ENCODE data around the gene TRIM17. TPM values are rescaled to one million over a fixed set of nuclear protein-coding genes. Genes with fewer than 3 reads are reported as not detected.

The TRIM17 gene
- total and polyA plus RNA-seq, 2 of the 13 experiments (the other 11 are each of a cell fraction or from before 2014, with no cell fraction given): 0.32 to 0.64 TPM

DNA sequence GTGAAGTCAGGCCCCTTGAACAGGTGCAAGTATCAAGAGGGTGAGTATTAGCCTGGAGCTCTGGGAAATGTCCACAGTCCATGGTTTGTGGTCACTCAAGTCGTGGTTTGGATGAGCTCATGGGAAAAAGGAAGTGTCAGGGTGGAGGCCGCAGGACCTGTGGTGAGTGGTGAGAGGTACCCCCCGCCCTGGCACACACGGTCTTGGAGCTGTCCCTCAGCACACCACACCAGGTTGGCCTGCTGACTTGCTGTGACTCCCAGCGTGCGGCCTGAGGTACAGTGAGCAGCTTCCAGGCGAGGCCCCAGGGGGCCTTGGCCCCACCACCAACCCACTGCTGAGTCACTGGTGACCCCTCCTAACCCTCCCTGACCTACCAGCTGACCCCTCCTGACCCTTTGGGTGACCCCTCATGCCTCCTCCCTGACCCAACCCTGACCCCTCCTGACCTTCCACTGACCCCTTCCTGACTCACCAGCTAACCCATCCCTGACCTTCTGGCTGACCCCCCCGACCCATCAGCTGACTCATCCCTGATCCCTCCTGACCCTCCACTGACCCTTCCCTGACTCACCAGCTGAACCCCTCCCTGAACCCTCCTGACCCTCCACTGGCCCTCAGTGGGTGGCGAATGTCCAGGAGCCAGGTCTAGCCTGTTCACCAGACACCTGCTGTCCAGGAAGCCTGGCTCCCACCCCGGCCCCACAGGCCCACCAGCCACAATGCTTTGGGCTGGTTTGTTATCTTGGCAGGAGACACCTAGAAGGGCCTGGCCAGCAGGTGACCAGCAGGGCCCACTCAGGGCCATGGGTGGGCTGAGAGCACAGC lies 35.7 kb upstream of the TRIM17 start (continued):
- TF ChIP-seq FOSL2 (CRISPR knock-in tag; IDR thresholded peaks at IDR 0.05): peak; percentile 88
- peak; percentile 90 for TF ChIP-seq ESRRA (CRISPR knock-in tag; IDR thresholded peaks at IDR 0.05; ENCODE audit: low read depth)
- TF ChIP-seq ZNF652 (CRISPR knock-in tag; IDR thresholded peaks at IDR 0.05; ENCODE audit: borderline replicate concordance, low read depth): no peak
- TF ChIP-seq, protein P1, sequence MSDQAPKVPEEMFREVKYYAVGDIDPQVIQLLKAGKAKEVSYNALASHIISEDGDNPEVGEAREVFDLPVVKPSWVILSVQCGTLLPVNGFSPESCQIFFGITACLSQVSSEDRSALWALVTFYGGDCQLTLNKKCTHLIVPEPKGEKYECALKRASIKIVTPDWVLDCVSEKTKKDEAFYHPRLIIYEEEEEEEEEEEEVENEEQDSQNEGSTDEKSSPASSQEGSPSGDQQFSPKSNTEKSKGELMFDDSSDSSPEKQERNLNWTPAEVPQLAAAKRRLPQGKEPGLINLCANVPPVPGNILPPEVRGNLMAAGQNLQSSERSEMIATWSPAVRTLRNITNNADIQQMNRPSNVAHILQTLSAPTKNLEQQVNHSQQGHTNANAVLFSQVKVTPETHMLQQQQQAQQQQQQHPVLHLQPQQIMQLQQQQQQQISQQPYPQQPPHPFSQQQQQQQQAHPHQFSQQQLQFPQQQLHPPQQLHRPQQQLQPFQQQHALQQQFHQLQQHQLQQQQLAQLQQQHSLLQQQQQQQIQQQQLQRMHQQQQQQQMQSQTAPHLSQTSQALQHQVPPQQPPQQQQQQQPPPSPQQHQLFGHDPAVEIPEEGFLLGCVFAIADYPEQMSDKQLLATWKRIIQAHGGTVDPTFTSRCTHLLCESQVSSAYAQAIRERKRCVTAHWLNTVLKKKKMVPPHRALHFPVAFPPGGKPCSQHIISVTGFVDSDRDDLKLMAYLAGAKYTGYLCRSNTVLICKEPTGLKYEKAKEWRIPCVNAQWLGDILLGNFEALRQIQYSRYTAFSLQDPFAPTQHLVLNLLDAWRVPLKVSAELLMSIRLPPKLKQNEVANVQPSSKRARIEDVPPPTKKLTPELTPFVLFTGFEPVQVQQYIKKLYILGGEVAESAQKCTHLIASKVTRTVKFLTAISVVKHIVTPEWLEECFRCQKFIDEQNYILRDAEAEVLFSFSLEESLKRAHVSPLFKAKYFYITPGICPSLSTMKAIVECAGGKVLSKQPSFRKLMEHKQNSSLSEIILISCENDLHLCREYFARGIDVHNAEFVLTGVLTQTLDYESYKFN (CRISPR knock-in tag; conservative IDR thresholded peaks at IDR 0.05): peak; percentile 26; the same call in 1 of the 2 replicates
- TF ChIP-seq NR2C2 (CRISPR knock-in tag; IDR thresholded peaks at IDR 0.05; ENCODE audit: borderline replicate concordance): peak; percentile 94
- 0 out of 2 replicates have a peak, but pooled peaks have one; percentile 34 for TF ChIP-seq SRY (CRISPR knock-in tag; IDR thresholded peaks at IDR 0.05)
- no peak for TF ChIP-seq SMARCE1 (IDR thresholded peaks at IDR 0.05; ENCODE audit: borderline replicate concordance)
- TF ChIP-seq SP4 (CRISPR knock-in tag; IDR thresholded peaks at IDR 0.05): 0 out of 2 replicates have a peak, but pooled peaks have one; percentile 19
- peak; percentile 94 for TF ChIP-seq NR2F6 (IDR thresholded peaks at IDR 0.05)
- TF ChIP-seq NR2F6 (CRISPR knock-in tag; IDR thresholded peaks at IDR 0.05): peak; percentile 80
- no peak for TF ChIP-seq KDM3A (CRISPR knock-in tag; IDR thresholded peaks at IDR 0.05; ENCODE audit: low read depth)
- TF ChIP-seq, protein P2, sequence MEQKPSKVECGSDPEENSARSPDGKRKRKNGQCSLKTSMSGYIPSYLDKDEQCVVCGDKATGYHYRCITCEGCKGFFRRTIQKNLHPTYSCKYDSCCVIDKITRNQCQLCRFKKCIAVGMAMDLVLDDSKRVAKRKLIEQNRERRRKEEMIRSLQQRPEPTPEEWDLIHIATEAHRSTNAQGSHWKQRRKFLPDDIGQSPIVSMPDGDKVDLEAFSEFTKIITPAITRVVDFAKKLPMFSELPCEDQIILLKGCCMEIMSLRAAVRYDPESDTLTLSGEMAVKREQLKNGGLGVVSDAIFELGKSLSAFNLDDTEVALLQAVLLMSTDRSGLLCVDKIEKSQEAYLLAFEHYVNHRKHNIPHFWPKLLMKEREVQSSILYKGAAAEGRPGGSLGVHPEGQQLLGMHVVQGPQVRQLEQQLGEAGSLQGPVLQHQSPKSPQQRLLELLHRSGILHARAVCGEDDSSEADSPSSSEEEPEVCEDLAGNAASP (CRISPR knock-in tag; IDR thresholded peaks at IDR 0.05; ENCODE audit: borderline replicate concordance): peak; percentile 49; the same call in 1 of the 2 replicates
- TF ChIP-seq, protein P3, sequence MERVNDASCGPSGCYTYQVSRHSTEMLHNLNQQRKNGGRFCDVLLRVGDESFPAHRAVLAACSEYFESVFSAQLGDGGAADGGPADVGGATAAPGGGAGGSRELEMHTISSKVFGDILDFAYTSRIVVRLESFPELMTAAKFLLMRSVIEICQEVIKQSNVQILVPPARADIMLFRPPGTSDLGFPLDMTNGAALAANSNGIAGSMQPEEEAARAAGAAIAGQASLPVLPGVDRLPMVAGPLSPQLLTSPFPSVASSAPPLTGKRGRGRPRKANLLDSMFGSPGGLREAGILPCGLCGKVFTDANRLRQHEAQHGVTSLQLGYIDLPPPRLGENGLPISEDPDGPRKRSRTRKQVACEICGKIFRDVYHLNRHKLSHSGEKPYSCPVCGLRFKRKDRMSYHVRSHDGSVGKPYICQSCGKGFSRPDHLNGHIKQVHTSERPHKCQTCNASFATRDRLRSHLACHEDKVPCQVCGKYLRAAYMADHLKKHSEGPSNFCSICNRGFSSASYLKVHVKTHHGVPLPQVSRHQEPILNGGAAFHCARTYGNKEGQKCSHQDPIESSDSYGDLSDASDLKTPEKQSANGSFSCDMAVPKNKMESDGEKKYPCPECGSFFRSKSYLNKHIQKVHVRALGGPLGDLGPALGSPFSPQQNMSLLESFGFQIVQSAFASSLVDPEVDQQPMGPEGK (CRISPR knock-in tag; IDR thresholded peaks at IDR 0.05): peak; percentile 46; the same call in 1 of the 2 replicates
- peak; percentile 93 for TF ChIP-seq SKI (IDR thresholded peaks at IDR 0.05; ENCODE audit: partially characterized antibody)
- TF ChIP-seq CENPX (CRISPR knock-in tag; IDR thresholded peaks at IDR 0.05): no peak
- TF ChIP-seq, protein P4, sequence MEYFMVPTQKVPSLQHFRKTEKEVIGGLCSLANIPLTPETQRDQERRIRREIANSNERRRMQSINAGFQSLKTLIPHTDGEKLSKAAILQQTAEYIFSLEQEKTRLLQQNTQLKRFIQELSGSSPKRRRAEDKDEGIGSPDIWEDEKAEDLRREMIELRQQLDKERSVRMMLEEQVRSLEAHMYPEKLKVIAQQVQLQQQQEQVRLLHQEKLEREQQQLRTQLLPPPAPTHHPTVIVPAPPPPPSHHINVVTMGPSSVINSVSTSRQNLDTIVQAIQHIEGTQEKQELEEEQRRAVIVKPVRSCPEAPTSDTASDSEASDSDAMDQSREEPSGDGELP (IDR thresholded peaks at IDR 0.05; ENCODE audit: borderline replicate concordance, low read depth): peak; percentile 40; the same call in 1 of the 2 replicates
